H9 (cell line): Measurements from ENCODE around the gene TPP1. TPM values are rescaled to one million over a fixed set of nuclear protein-coding genes. Genes with fewer than 3 reads are reported as not detected.
A peak's percentile ranks its signal among the peaks of the same experiment; 100 is the strongest.

Experiments
- DNase-seq: peaks from one replicate; pipeline ENCODE4 v3.0.0-alpha.2; 2017
- H2AFZ ChIP-seq: one replicate; pipeline ENCODE4 v1.6.1; 2013; ENCODE audit warnings: mild to moderate bottlenecking, low read length, control low read depth, moderate library complexity
- H2AK5ac ChIP-seq: 2 replicates; pipeline ENCODE4 v1.6.1; 2013; ENCODE audit warnings: low read length, control low read depth, mixed read lengths; ENCODE audit not compliant: insufficient read length
- H2BK120ac ChIP-seq: one replicate; pipeline ENCODE4 v1.6.1; 2013; ENCODE audit warnings: low read depth, mild to moderate bottlenecking, low read length, control low read depth, inconsistent platforms; ENCODE audit not compliant: poor library complexity, severe bottlenecking
- H2BK12ac ChIP-seq: 2 replicates; pipeline ENCODE4 v1.6.1; 2013; ENCODE audit warnings: low read length, control low read depth, mixed read lengths, low read depth; ENCODE audit not compliant: insufficient read length
- H2BK15ac ChIP-seq: 2 replicates; pipeline ENCODE4 v1.6.1; 2013; ENCODE audit warnings: low read depth, low read length, control low read depth
- H2BK20ac ChIP-seq: one replicate; pipeline ENCODE4 v1.6.1; 2013; ENCODE audit warnings: low read depth, mild to moderate bottlenecking, low read length, control low read depth, inconsistent platforms; ENCODE audit not compliant: poor library complexity, severe bottlenecking
- H2BK5ac ChIP-seq: 2 replicates; pipeline ENCODE4 v1.6.1; 2013; ENCODE audit warnings: low read length, control low read depth, mixed read lengths; ENCODE audit not compliant: insufficient read length
- H3K14ac ChIP-seq: 2 replicates; pipeline ENCODE4 v1.6.1; 2013; ENCODE audit warnings: low read length, control low read depth; ENCODE audit not compliant: insufficient read depth
- H3K18ac ChIP-seq: 2 replicates; pipeline ENCODE4 v1.6.1; 2013; ENCODE audit warnings: low read depth, mild to moderate bottlenecking, mixed read lengths, low read length, control low read depth; ENCODE audit not compliant: insufficient read length
- H3K23ac ChIP-seq: 2 replicates; pipeline ENCODE4 v1.6.1; 2013; ENCODE audit warnings: low read length, control low read depth, mixed read lengths, low read depth; ENCODE audit not compliant: insufficient read length
- H3K23me2 ChIP-seq: 2 replicates; pipeline ENCODE4 v1.6.1; 2013; ENCODE audit warnings: low read depth, mild to moderate bottlenecking, mixed read lengths, low read length, control low read depth; ENCODE audit not compliant: insufficient read length, poor library complexity, severe bottlenecking
- H3K27ac ChIP-seq: 2 replicates; pipeline ENCODE4 v1.5.1; 2013; ENCODE audit warnings: low read length, control low read depth, mixed read lengths, low read depth; ENCODE audit not compliant: insufficient read length
- H3K27me3 ChIP-seq: 2 replicates; pipeline ENCODE4 v1.6.1; 2013; ENCODE audit warnings: low read length, control low read depth, inconsistent platforms; ENCODE audit not compliant: insufficient read depth
- H3K4ac ChIP-seq: 2 replicates; pipeline ENCODE4 v1.6.1; 2013; ENCODE audit warnings: low read depth, mild to moderate bottlenecking, control low read depth, inconsistent platforms, low read length, moderate library complexity
- H3K4me1 ChIP-seq: 2 replicates; pipeline ENCODE4 v1.6.1; 2013; ENCODE audit warnings: low read length, control low read depth, inconsistent platforms; ENCODE audit not compliant: insufficient read depth
- H3K4me2 ChIP-seq: 2 replicates; pipeline ENCODE4 v1.6.1; 2013; ENCODE audit warnings: low read length, control low read depth, mixed read lengths; ENCODE audit not compliant: insufficient read length, insufficient read depth
- H3K56ac ChIP-seq: 2 replicates; pipeline ENCODE4 v1.6.1; 2013; ENCODE audit warnings: low read depth, mild to moderate bottlenecking, mixed read lengths, low read length, control low read depth; ENCODE audit not compliant: insufficient read length
- H3K79me1 ChIP-seq: 2 replicates; pipeline ENCODE4 v1.6.1; 2013; ENCODE audit warnings: low read depth, mild to moderate bottlenecking, moderate library complexity, low read length, control low read depth, inconsistent platforms; ENCODE audit not compliant: insufficient read depth, poor library complexity, severe bottlenecking
- H3K79me2 ChIP-seq: 2 replicates; pipeline ENCODE4 v1.6.1; 2013; ENCODE audit warnings: low read length, control low read depth, inconsistent platforms; ENCODE audit not compliant: insufficient read depth
- H3K9ac ChIP-seq: 2 replicates; pipeline ENCODE4 v1.6.1; 2013; ENCODE audit warnings: low read length, control low read depth, mixed read lengths; ENCODE audit not compliant: insufficient read length; ENCODE audit errors: extremely low read depth
- H3K9me3 ChIP-seq: one replicate; pipeline ENCODE4 v1.6.1; 2013; ENCODE audit warnings: low read depth, low read length, inconsistent platforms; ENCODE audit not compliant: control insufficient read depth
- H3T11ph ChIP-seq: one replicate; pipeline ENCODE4 v1.6.1; 2013; ENCODE audit warnings: mild to moderate bottlenecking, low read length, control low read depth, inconsistent platforms
- H4K20me1 ChIP-seq: one replicate; pipeline ENCODE4 v1.6.1; 2013; ENCODE audit not compliant: control insufficient read depth, insufficient read length, insufficient read depth
- H4K5ac ChIP-seq: 2 replicates; pipeline ENCODE4 v1.6.1; 2013; ENCODE audit warnings: low read depth, mild to moderate bottlenecking, mixed read lengths, low read length, control low read depth; ENCODE audit not compliant: insufficient read length
- H4K8ac ChIP-seq: replicated peaks from 2 replicates; pipeline ENCODE4 v1.6.1; 2013; ENCODE audit warnings: low read length, control low read depth, mixed read lengths, low read depth; ENCODE audit not compliant: insufficient read length
- H4K91ac ChIP-seq: 2 replicates; pipeline ENCODE4 v1.6.1; 2013; ENCODE audit warnings: low read depth, mild to moderate bottlenecking, moderate library complexity, mixed read lengths, low read length, control low read depth; ENCODE audit not compliant: insufficient read length
- H3K27ac Mint-ChIP-seq, 3 experiments: 2 replicates in 2 of 3; 3 replicates in 1 of 3; pipeline ENCODE4 v1.8.0; 2020 to 2021; ENCODE audit warnings: mixed read lengths in 3 of 3, mild to moderate bottlenecking in 1 of 3, moderate library complexity in 1 of 3
- H3K27me3 Mint-ChIP-seq: 2 replicates; pipeline ENCODE4 v1.8.0; 2021; ENCODE audit warnings: low read depth, mild to moderate bottlenecking, moderate library complexity, mixed read lengths
- H3K36me3 Mint-ChIP-seq, 3 experiments: 2 replicates in 2 of 3; 3 replicates in 1 of 3; pipeline ENCODE4 v1.8.0; 2020 to 2021; ENCODE audit warnings: low read depth in 3 of 3, mixed read lengths in 3 of 3; ENCODE audit not compliant: insufficient read depth in 1 of 3
- H3K4me1 Mint-ChIP-seq, 2 experiments: 2 replicates each; pipeline ENCODE4 v1.8.0; 2020; ENCODE audit warnings: mixed read lengths in 2 of 2
- H3K4me3 Mint-ChIP-seq, 2 experiments: 2 replicates in 1 of 2; 3 replicates in 1 of 2; pipeline ENCODE4 v1.8.0; 2020 to 2021; ENCODE audit warnings: mild to moderate bottlenecking in 2 of 2, mixed read lengths in 2 of 2, moderate library complexity in 1 of 2
- H3K9me3 Mint-ChIP-seq, 2 experiments: 2 replicates in 1 of 2; 3 replicates in 1 of 2; pipeline ENCODE4 v1.8.0; 2020; ENCODE audit warnings: mild to moderate bottlenecking in 2 of 2, mixed read lengths in 2 of 2, moderate library complexity in 1 of 2
- CTCF ChIP-seq: fragments of 200-600 bp; sonication (generic); conservative IDR thresholded peaks from 3 replicates; pipeline ENCODE4 v1.8.0; 2021; ENCODE audit warnings: antibody characterized with exemption, mild to moderate bottlenecking
- WGBS: extraction: QIAGEN DNeasy Blood & Tissue Kit; methylation state at CpG from one replicate; pipeline ENCODE4 v1.1.7; 2013; ENCODE audit warnings: missing lambda C conversion rate, low lambda C conversion rate, mixed read lengths; ENCODE audit not compliant: insufficient read length; ENCODE audit errors: extremely low coverage; 5-methylcytosine and 5-hydroxymethylcytosine counted together
- total RNA-seq: library from RNA; stranded (reverse); gene quantifications from 2 replicates; pipeline ENCODE4 v1.2.1, GENCODE V29; 2021

Gene TPP1
- total RNA-seq, 1 experiment from 2014 or later: 37.2 TPM

GRCh38 chr11:6610591-6610990 is 8.6 kb downstream of the TPP1 start:
- TF ChIP-seq CTCF: no peak
- H4K20me1 ChIP-seq: no peaks in the 10 kb centered on the region

More at GRCh38 chr11:6610591-6610990, 8.6 kb downstream of the TPP1 start:
- Mint-ChIP-seq H3K4me3 (peak overlapping the region; percentile 83 to 88), H3K9me3 (no peaks in the 10 kb centered on the region), H3K27me3 (no peaks in the 10 kb centered on the region; the same call in 1 of the 2 replicates), H3K36me3 (peaks cover 32 to 55% (median 54%) of the 10 kb centered on the region in 3 experiments; a peak in 6 of 7 replicates), H3K27ac (no peak overlapping the region; a peak in 1 of 7 replicates), H3K4me1 (peaks cover 24% of the 10 kb centered on the region in 2 experiments)
- no peak overlapping the region for H3K27ac ChIP-seq
- peaks cover 12% of the 10 kb centered on the region for H3K23me2 ChIP-seq
- no peak overlapping the region for H4K8ac ChIP-seq
- H2BK15ac ChIP-seq: no peak overlapping the region
- H4K5ac ChIP-seq: no peak overlapping the region
- no peak overlapping the region for H4K91ac ChIP-seq
- H3K4me1 ChIP-seq: no peaks in the 10 kb centered on the region; the same call in 1 of the 2 replicates
- H3K79me1 ChIP-seq: no peaks in the 10 kb centered on the region
- no peak overlapping the region for H3K14ac ChIP-seq
- H3K79me2 ChIP-seq: no peaks in the 10 kb centered on the region
- H2AK5ac ChIP-seq: no peak overlapping the region
- no peaks in the 10 kb centered on the region for H3K9me3 ChIP-seq
- peak; percentile 26 for DNase-seq
- no peak overlapping the region for H3K9ac ChIP-seq
- H3K4me2 ChIP-seq: peak overlapping the region; percentile 75
- H2AFZ ChIP-seq: no peak overlapping the region
- no peak overlapping the region for H3K4ac ChIP-seq
- no peak overlapping the region for H2BK120ac ChIP-seq
- H2BK20ac ChIP-seq: no peak overlapping the region
- no peaks in the 10 kb centered on the region for H3K27me3 ChIP-seq
- H3T11ph ChIP-seq: no peak overlapping the region
- no peak overlapping the region for H3K23ac ChIP-seq
- no CpG with 5 or more reads among the region's 6 CpGs for WGBS
- no peak overlapping the region for H2BK5ac ChIP-seq
- no peak overlapping the region for H3K56ac ChIP-seq
- no peak overlapping the region for H2BK12ac ChIP-seq
- no peak overlapping the region for H3K18ac ChIP-seq
